Keratinocyte (primary cell): Measurements from ENCODE around the gene SF3A1. TPM values are rescaled to one million over a fixed set of nuclear protein-coding genes. Genes with fewer than 3 reads are reported as not detected.

ENCODE experiments used
- DNase-seq: peaks from one replicate; pipeline ENCODE4 v3.0.0-alpha.2; 2011; ENCODE audit warnings: low read depth, missing footprints, low spot score
- FAIRE-seq: peaks from 2 replicates; lab custom pipeline; 2011; peaks lifted over from hg19 to GRCh38; lab: Jason Lieb, UNC
- H2AFZ ChIP-seq: 2 replicates; pipeline ENCODE4 v1.6.0; 2012; ENCODE audit warnings: low read length, control low read depth, inconsistent platforms; ENCODE audit not compliant: control insufficient read depth
- H3K27ac ChIP-seq: 2 replicates; pipeline ENCODE4 v1.5.1; 2011; ENCODE audit warnings: low read length; ENCODE audit not compliant: control insufficient read depth, insufficient read depth
- H3K27me3 ChIP-seq: 3 replicates; pipeline ENCODE4 v1.6.0; 2011; ENCODE audit warnings: low read length; ENCODE audit not compliant: control insufficient read depth, insufficient read depth; ENCODE audit errors: extremely low read depth
- H3K36me3 ChIP-seq, 2 experiments: 2 replicates in 1 of 2; 3 replicates in 1 of 2; pipeline ENCODE4 v1.5.1; 2011; ENCODE audit warnings: low read length in 2 of 2, mild to moderate bottlenecking in 1 of 2; ENCODE audit not compliant: control insufficient read depth in 2 of 2, insufficient read depth in 2 of 2; ENCODE audit errors: extremely low read depth in 1 of 2
- H3K4me1 ChIP-seq: 3 replicates; pipeline ENCODE4 v1.5.1; 2011; ENCODE audit warnings: low read length; ENCODE audit not compliant: control insufficient read depth, insufficient read depth; ENCODE audit errors: extremely low read depth
- H3K4me2 ChIP-seq: 3 replicates; pipeline ENCODE4 v1.6.0; 2011; ENCODE audit warnings: low read depth, low read length; ENCODE audit not compliant: control insufficient read depth, insufficient read depth; ENCODE audit errors: extremely low read depth
- H3K4me3 ChIP-seq, 3 experiments: fragments of 200-600 bp in 1 of 3; sonication (generic) in 1 of 3; 2 replicates in 2 of 3; 3 replicates in 1 of 3; pipeline ENCODE4 v1.5.1; 2011 to 2016; ENCODE audit warnings: low read length in 3 of 3, mild to moderate bottlenecking in 3 of 3, control low read depth in 2 of 3, inconsistent platforms in 1 of 3, low read depth in 1 of 3, mixed read lengths in 1 of 3, mixed run types in 1 of 3, moderate library complexity in 1 of 3; ENCODE audit not compliant: control insufficient read depth in 2 of 3, insufficient read depth in 2 of 3; ENCODE audit errors: extremely low read depth in 1 of 3
- H3K79me2 ChIP-seq: 2 replicates; pipeline ENCODE4 v1.6.0; 2012; ENCODE audit warnings: low read length; ENCODE audit not compliant: control insufficient read depth, insufficient read depth
- H3K9ac ChIP-seq: 3 replicates; pipeline ENCODE4 v1.6.0; 2011; ENCODE audit warnings: low read length; ENCODE audit not compliant: control insufficient read depth, insufficient read depth; ENCODE audit errors: extremely low read depth
- H3K9me1 ChIP-seq: 3 replicates; pipeline ENCODE4 v1.6.0; 2011; ENCODE audit warnings: low read length; ENCODE audit not compliant: control insufficient read depth, insufficient read depth; ENCODE audit errors: extremely low read depth
- H3K9me3 ChIP-seq: 2 replicates; pipeline ENCODE4 v1.5.1; 2012; ENCODE audit warnings: low read depth, low read length; ENCODE audit not compliant: control insufficient read depth
- H4K20me1 ChIP-seq: 3 replicates; pipeline ENCODE4 v1.6.0; 2011; ENCODE audit warnings: low read length; ENCODE audit not compliant: control insufficient read depth, insufficient read depth; ENCODE audit errors: extremely low read depth
- CTCF ChIP-seq, 3 experiments: IDR thresholded peaks in 1 of 3; conservative IDR thresholded peaks in 1 of 3; optimal IDR thresholded peaks in 1 of 3; 2 replicates in 2 of 3; 3 replicates in 1 of 3; pipeline versions ENCODE3 to v1.5.1; 2011; ENCODE audit warnings: low read length in 3 of 3, mild to moderate bottlenecking in 3 of 3, moderate library complexity in 2 of 3, control low read depth in 1 of 3, inconsistent platforms in 1 of 3; ENCODE audit not compliant: insufficient read depth in 2 of 3; ENCODE audit errors: extremely low read depth in 1 of 3
- EZH2 ChIP-seq: IDR thresholded peaks from one replicate; pipeline ENCODE4 v1.6.1; 2012; ENCODE audit warnings: inconsistent platforms, mild to moderate bottlenecking, low read length, moderate library complexity
- dilution Hi-C: fragments of 300-500 bp; cut with MboI; formaldehyde crosslinking; loops from one replicate; pipeline ENCODE4 v1.7.0; 2020; ENCODE audit warnings: low sequenced_read_pairs; ENCODE audit not compliant: extremely low pct_ligation_motif_present
- polyA plus RNA-seq, 5 experiments: library from polyadenylated mRNA; depleted of rRNA in 3 of 5; stranded (reverse) in 3 of 5; stranded (forward) in 1 of 5; unstranded in 1 of 5; fragments of >200 nt; gene quantifications; 1 replicate in 1 of 5; 2 replicates in 3 of 5; 3 replicates in 1 of 5; pipeline versions ENCODE4 v1.2.1 to v1.2.3, GENCODE V29; 2011 to 2012; ENCODE audit warnings: missing spikeins in 2 of 5, low read depth in 1 of 5, low replicate concordance in 1 of 5

SF3A1 gene
- polyA plus RNA-seq, 1 donor (not counting 4 experiments of a cell fraction or from before 2014, with no cell fraction given), result 34.2 TPM

GRCh38 chr22:30372915-30373314, 16.2 kb upstream of the SF3A1 start:
- TF ChIP-seq EZH2, result no peak
- no peak for TF ChIP-seq CTCF (optimal IDR thresholded peaks at IDR 0.05 in 1 of 3, IDR thresholded peaks at IDR 0.05 in 1 of 3, conservative IDR thresholded peaks at IDR 0.05 in 1 of 3; ENCODE audit: extremely low read depth in 1 of 3, insufficient read depth in 2 of 3, low read length in 3 of 3)

DNA sequence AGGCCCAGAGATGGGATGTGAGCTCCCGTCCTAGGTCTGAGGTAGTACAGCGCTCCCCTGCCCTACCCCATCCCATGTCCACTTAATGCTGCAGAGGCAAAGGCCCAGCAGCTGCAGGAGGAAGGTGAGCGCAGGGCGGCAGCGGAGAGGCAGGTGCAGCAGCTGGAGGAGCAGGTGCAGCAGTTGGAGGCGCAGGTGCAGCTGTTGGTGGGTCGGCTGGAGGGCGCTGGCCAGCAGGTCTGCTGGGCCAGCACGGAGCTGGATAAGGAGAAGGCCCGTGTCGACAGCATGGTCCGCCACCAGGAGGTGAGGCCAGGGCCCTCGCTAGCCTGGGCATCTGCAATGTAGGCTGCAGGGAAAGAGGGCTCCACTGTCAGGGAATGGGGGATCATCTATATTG, 15.3 kb upstream of the SF3A1 start:
- H3K9ac ChIP-seq, result no peak overlapping the region
- DNase-seq (no peak), FAIRE-seq (no peak)
- H3K27me3 ChIP-seq, result no peaks in the 10 kb centered on the region
- H3K4me3 ChIP-seq, result no peak overlapping the region
- no peaks in the 10 kb centered on the region for H3K9me1 ChIP-seq
- no peak overlapping the region for H3K4me2 ChIP-seq
- no peaks in the 10 kb centered on the region for H3K4me1 ChIP-seq
- no peaks in the 10 kb centered on the region for H3K79me2 ChIP-seq
- H3K9me3 ChIP-seq, result no peaks in the 10 kb centered on the region
- no peaks in the 10 kb centered on the region for H3K36me3 ChIP-seq
- peaks cover 4% of the 10 kb centered on the region for H4K20me1 ChIP-seq
- no peak overlapping the region for H2AFZ ChIP-seq
- no peak overlapping the region for H3K27ac ChIP-seq
- TF ChIP-seq EZH2 (no peak), CTCF (optimal IDR thresholded peaks at IDR 0.05 in 1 of 3, IDR thresholded peaks at IDR 0.05 in 1 of 3, conservative IDR thresholded peaks at IDR 0.05 in 1 of 3; ENCODE audit: extremely low read depth in 1 of 3, insufficient read depth in 2 of 3, low read length in 3 of 3) (no peak)
- dilution Hi-C loops, result no loop called here

More at GRCh38 chr22:30372915-30373314, 16.2 kb upstream of the SF3A1 start:
- Histone ChIP-seq H2AFZ (no peak overlapping the region), H3K27me3 (no peaks in the 10 kb centered on the region), H3K79me2 (no peaks in the 10 kb centered on the region), H3K4me1 (no peaks in the 10 kb centered on the region), H3K36me3 (peaks cover 0 to 7% of the 10 kb centered on the region in 2 experiments), H3K4me2 (no peak overlapping the region), H3K9ac (no peak overlapping the region), H3K4me3 (no peak overlapping the region), H3K9me3 (no peaks in the 10 kb centered on the region), H3K9me1 (no peaks in the 10 kb centered on the region), H4K20me1 (peaks cover 4% of the 10 kb centered on the region), H3K27ac (no peak overlapping the region)
- DNase-seq, result no peak
- dilution Hi-C loops, result no loop called here
- FAIRE-seq, result no peak
